Hepatic stellate cell (primary cell): ENCODE results near the gene CHRNA7.
"Not testable (repeated sequence)": the region's sequence is repeated elsewhere in the genome, so short reads cannot be mapped to it uniquely, and the experiment has no call there.

Experiments used
- DNase-seq: peaks from one replicate; pipeline ENCODE4 v3.0.0; 2011; ENCODE audit warnings: low spot score

Gene CHRNA7

DNA sequence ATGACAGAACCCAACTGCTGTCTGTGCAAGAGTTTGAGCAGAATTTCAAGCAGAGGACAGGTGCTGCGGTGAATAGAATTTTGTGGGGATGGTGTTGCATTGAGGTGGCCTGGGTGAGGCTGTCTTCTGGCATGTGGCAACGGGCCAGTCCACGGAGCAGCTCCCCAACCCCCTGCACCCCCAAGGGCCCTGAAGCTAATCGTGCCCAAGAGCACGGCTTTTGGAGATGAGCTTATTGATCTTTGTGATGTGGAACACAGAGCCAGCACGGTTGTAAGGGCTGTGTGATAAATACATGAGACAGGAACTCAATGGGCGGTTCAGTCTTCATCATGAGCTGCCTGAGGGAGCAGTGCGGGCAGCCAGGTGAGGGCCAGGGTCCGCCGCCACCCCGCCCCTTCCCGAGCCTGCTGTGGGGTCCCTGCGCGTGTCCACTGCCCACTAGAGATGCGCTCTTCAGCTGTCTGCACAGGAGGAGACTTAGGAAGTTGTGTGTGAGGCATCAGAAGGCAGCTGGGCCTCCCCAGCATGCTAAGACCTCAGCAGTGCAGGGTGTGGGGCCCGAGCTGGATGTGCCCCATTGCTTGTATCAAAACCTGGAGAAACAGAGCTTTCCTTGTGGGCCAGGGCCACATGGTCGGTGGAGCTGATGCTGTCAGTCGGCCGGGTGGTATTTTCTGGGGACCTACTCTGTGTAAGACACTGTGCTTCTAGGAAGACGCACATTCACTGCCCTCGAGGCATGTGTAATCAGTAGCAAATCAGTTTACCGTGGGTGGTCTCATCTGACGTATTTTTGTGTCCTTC lies 90.5 kb downstream of the CHRNA7 start:
- no peak for DNase-seq

DNA sequence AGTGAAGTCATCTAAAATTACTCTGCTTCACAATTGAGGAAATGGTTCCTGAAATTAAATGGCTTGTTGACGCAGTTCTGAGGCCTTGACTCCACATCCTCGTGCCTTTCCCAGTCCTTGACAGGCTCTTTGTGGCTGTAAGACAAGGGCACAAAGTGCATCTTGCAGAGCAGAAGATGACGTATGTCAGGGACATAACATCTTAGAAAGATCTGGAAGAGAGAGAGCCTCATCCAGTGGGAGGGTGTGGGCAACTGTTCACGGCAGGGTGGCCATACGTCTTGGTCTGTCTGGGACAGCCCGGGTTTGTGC lies 91.0 kb downstream of the CHRNA7 start:
- no peak for DNase-seq

DNA sequence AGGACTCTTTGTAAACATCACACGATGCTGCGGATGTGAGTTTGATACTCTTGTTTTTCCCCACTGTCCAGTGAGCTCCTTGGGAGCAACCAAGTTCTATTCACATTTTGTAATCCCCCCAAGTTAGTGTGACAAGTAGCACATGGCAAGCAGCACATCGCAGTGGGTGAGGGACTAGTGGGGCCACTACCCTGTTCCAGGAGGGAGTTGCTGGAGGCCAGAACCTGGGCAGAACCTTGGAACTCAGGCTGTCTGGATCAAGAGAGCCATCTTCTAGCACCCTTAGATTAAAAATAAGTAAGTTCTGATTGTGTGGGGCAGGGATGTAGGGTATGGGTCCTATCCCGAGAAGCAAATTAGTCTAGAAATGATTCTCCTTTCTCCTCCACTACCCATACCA lies 91.7 kb downstream of the CHRNA7 start:
- DNase-seq = no peak

DNA sequence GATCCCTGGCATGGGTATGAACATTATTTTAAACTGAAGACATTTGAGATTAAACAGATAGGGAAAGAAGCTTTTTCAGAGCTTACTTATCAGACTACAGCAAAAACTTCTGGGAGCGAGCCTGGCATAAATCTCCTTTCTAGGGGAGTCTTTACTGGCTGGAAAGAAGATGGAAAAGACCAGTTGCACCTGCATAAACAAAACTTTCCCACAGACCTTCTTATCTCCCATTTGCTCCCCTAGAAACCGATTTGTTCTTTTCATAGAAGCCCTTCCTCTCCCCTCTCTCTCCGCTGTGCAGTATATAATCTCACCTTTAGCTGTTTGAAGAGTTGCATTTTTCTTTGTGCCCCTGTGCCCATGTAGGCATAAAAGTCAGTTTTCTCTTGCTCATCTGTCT lies 93.2 kb downstream of the CHRNA7 start:
- no peak for DNase-seq

DNA sequence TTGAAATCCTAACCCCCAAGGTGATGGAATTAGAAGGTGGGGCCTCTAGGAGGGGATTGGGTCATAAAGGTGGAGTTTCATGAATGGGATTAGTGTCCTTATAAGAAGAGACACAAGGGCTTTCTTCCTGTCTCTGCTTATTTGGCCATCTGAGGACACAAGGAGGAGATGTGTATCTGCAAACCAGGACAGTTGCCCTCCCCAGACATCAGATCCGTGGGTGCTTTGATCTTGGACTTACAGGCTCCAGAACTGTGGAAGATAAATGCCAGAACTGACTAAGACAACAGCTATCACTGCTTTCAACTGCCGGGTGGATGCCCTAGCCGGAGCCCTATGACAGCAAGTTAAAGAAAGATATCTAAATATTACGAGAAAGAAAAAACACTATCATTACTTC lies 94.4 kb downstream of the CHRNA7 start:
- DNase-seq = no peak

DNA sequence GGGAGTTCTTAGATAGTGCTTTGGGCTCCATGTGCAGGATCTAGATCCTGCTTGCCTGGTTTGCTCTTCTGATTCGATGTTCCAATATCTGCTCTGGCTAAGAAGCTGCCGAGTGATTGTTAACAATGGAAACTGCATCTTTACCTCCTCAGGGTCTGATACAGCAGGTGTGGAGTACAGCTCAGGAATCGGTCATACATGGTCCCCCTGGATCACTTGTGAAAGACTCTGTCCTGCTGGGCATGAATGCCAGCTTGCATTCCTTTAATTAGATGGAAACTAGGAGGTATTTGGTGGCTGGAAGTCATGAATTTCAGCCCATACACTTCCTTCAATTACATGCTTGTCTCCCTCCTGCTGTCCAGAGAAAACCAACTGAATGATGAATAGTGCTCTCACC lies 95.3 kb downstream of the CHRNA7 start:
- DNase-seq = no peak

DNA sequence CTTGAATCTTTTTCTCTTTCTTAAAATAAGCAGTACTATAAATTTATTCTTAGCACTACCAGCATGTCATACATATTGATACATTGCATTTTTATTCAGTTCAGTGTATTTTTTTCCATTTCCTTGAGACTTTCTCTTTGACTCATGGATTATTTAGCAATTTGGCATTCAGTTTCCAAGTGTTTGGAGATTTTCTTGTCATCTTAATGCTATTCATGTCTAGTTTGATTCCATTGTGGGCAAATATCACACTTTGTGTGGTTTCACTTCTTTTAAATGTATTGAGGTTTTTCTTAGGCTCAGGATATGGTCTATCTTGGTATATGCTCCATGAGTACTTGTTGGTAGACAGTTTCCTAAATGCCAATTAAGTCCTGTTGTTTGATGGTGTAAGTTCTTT lies 99.5 kb downstream of the CHRNA7 start:
- DNase-seq = no peak

DNA sequence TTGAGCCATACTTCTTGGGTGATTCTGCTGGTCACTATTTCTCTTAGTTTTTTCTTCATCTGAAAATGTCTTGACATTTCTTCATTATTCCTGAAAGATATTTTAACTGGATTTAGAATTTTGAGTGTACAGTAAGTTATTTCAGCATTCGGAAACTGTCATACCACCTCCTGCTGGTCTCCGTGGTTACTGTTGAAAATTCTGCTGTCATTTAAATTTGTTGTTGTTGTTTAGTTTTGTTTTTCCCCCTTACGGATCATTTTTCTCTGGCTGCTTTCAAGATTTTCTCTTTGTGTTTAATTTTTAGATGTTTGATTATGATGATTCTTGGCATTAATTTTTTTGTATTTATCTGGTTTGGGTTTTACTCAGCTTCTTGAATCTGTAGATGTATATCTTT lies 100.5 kb downstream of the CHRNA7 start:
- DNase-seq = no peak

DNA sequence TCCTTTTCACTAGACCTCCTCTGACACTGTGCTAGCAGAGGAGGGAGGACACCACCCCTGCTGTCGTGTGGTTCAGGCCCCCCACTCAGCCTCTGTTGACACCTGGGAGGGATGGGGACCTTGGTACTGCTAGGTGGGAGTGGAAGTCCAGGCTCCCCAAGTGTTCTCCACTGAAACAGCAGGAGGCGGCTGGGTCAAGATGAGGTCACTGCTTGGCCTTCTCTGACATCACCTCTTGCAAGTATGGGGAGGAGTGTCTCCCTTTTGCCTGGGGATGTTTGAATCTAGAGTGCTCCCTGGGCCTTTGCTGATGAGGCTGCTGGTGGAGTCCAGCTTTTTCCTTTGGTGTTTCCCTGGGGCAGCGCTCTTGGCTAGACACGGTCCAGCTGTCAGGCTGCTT lies 101.5 kb downstream of the CHRNA7 start:
- DNase-seq = no peak

DNA sequence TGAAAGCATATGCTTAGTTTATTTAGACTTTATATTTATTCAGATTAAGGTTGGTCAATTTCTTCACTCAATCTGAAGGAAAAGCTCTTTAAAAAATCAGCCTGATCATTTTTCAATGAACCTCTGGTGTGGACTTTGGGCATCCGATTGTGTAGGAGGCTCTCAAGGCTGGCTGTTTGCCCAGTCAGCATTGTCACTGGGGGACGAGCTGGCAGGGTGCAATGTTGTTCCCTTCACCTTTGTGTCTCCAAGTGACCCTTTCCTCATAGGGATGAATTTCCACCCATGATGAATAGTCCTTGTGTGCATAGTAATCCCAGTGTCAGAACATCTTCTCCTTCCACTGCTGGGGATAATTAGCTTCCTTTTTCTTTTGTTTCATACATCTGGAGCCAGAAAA lies 102.5 kb downstream of the CHRNA7 start:
- DNase-seq = no peak

DNA sequence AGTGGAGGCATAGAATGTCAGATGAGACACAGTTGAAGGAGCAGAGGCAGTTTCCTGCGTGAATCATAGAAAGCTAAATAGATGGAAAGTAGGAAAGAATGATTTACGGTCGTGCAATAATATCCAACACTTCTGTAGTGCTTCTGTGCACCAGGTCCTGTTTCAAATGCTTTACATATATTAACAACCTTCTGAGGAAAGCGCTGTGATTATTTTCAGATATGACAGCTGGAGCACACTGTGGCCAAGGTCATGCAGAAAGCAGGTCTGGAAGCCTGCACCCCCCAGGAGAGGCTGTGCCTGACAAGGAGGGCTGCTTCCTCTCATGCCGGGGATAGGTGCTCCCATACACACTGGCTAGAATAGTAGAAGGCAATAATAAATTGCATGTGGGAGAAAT lies 104.5 kb downstream of the CHRNA7 start:
- DNase-seq = no peak

DNA sequence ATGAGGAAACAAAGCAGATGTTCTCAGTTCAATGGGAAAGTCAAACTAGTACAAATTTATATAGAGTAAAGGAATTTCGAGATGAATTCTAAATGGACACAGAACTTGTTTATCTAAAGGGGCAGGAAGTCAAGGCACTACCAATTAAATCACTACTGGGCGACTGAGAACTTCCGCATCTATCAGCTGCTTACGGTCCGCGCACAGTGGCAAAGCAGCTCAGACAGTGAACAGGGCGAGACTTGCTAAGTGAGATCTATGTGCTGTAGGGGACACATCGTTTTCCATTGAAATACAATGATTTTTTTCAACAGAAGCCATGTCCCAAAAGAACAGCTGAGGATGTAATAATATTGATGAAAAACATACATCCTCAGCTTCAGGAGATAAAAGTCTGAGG lies 105.0 kb downstream of the CHRNA7 start:
- DNase-seq = no peak

DNA sequence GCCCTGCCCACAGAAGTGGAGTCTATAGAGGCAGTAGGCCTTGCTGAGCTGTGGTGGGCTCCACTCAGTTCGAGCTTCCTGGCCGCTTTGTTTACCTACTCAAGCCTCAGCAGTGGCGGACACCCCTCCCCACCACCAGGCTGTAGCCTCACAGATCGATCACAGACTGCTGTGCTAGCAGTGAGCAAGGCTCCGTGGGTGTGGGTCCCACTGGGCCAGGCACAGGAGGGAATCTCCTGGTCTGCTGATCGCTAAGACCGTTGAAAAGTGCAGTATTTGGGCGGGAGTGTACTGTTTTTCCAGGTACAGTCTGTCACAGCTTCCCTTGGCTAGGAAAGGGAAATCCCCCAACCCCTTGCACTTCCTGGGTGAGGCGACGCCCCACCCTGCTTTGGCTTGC lies 115.2 kb downstream of the CHRNA7 start:
- not testable (repeated sequence) for DNase-seq

DNA sequence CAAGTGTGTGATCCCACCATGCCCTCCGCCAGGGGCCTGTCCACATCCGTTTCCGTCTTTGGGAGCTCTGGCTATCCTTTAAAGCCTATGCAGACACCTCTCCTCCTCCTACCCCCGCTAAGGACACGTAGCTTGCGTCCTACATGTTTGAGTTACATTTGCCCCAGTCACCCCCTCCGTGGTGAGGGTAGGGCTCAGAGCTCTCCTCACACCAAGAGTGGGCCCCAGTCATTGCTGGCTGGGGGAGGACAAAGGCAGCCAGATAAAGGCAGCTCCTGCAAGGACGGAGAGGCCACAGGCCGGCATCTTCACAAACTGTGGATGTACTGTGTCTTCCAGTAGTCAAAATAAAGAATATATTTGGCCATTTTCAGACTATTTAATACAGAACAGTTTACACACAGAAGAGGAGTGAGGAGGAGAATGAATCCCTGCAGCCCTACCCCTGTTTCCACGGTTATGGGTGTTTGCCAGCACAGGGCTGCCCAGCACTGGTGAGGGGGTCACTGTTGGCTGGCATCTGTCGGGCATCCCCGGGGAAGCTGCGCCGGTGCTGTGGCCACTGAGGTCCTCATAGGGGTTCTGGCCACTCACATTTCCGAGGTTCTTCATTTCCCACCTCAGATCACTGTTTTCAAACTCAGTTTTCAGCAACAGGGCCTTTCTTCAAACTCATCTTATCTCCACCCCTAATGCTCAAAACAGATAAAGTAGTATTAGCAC lies 118.7 kb downstream of the CHRNA7 start:
- DNase-seq = no peak

DNA sequence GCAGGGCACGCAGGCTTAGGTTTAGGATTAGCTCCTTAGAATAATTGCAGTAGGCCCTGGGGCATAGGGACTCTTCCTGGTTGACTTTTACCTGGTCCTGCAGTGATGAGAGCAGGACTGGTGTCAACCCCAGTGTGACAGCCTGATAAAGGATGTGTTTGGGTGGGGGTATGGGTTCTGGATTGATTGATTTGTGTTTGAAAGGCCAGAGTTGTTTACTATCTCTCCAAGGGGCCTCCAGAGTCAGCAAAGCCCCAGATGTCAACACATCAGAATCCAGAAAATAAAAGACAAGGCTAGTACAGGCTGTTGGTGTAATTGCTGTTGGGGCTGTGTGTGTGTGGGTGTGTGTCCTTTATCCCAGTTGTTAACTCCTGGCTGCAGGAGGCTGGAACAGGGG lies 122.3 kb downstream of the CHRNA7 start:
- no peak for DNase-seq

DNA sequence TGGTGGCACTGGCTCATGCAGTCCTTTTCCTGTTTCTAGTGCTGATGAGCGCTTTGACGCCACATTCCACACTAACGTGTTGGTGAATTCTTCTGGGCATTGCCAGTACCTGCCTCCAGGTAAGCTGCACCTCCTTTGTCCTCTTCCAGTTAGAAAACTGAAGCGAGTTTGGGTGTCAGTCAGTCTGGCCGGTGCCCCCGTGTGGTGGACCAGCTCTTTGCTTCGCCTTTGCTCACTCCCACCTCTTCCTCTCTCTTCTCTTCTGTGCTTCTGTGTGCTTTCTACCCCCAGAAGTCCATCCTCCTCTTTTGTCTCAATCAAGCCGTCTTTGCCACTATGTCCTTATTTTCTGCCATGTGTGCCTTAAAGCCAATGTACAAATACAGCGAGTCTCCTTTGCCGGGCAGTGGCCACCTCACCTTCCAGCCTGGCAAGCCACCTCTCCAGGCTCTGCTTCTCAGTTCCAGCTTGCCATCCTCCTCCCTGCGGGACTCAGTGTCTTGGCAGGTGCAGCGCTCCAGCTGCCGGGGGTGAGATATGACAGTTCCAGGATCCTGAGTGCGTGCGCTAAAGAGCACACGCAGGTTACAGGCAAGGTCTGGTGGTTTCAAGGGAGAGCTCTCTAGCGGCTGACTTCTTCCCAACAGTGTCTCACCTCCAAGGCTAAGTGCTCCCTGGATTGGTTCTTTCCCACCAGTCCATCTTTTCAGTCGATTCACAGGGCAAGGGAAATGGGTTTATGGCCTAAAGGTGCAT lies 123.7 kb downstream of the CHRNA7 start:
- DNase-seq = not testable (repeated sequence)

DNA sequence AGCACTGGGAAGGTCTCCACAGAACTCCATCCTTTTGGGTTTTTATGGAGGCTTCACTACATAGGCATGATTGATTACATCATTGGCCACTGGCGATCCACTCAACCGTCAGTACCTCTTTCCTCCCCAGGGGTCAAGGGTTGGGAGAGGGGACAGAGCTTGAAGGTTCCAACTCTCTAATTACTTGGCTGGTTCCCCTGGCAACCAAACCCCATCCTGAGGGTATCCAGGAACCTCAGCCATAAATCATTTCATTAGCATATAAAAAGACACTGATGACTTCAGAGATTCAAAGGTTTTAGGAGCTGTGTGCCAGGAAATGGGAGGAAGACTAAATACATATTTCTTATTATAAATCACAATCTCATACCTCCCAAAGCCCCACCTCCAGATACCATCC lies 131.8 kb downstream of the CHRNA7 start:
- DNase-seq = not testable (repeated sequence)

DNA sequence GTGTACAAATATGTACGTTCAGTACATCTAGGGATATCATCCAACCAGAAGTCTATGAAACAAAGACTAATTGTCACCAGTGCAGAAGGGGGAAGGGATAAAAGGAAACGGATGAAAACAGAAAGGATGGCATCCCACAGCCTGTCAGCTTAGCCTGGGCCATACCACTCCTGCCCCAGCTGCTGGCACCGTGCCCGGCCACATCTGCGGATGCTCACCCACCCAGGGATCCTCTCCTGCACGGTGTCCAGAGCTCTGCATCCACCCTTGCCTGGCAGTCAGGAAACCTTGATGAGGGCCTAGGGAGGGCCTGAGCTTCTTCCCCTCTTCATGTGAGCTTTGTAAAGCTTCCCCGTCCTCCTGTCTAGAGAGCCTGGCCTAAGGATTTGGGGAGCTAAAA lies 133.8 kb downstream of the CHRNA7 start:
- not testable (repeated sequence) for DNase-seq

DNA sequence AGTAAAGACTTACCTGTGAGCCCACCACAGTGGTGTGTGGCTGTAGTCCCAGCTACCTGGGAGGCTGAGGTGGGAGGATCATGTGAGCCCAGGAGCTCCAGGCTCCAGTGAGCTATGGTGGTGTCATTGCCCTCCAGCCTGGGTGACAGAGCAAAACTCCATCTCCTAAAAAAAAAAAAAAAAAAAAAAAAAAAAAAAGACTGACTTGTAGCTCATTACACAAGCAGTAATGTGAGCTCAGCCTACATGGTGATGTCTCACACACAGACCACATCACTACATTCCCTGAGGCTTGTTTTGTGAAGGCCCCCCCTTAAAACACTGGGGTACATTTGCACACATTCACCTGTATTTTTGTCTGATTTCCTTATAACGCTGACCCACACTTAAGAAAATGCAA lies 134.4 kb downstream of the CHRNA7 start:
- not testable (repeated sequence) for DNase-seq

DNA sequence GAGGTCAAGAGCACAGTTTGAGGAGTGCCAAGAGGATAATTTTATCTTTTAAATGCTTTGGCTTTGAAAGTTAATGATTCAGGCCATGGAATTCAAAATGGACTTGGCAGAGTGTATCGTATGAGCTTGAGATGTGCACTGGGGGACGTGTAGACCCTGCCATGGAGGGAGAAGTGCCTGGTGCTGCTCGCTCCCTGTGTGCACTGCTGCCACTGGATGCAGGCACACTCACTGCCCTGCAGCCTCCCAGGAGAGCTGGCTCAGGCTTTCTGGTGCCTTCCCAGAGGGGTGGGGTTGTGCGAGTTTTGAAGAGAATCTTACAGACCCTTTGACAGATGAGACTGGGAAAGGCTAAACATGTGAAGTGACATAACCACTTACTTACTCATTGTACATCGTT lies 135.5 kb downstream of the CHRNA7 start:
- not testable (repeated sequence) for DNase-seq

DNA sequence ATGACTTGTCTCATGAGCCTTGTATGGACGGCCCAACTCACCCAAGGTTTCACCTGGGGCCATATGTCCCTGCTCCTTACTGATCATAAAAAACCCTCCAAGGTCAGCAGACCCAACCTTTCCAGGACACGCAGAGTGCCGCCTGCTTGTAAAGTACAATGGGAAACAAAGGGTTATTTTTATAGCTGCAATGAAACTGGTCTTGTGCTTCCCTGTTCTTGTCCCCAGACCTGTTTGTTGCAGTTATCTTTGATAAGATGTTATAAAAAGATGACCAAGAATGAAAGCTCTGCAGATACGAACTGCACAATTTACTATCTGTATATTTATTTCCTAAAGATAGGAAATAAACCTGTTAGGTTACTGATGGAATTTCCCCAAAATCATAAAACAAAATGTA lies 136.0 kb downstream of the CHRNA7 start:
- DNase-seq = not testable (repeated sequence)

DNA sequence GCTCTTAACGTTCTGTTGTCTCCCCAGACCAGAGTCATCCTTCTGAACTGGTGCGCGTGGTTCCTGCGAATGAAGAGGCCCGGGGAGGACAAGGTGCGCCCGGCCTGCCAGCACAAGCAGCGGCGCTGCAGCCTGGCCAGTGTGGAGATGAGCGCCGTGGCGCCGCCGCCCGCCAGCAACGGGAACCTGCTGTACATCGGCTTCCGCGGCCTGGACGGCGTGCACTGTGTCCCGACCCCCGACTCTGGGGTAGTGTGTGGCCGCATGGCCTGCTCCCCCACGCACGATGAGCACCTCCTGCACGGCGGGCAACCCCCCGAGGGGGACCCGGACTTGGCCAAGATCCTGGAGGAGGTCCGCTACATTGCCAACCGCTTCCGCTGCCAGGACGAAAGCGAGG lies 137.6 kb downstream of the CHRNA7 start:
- not testable (repeated sequence) for DNase-seq

DNA sequence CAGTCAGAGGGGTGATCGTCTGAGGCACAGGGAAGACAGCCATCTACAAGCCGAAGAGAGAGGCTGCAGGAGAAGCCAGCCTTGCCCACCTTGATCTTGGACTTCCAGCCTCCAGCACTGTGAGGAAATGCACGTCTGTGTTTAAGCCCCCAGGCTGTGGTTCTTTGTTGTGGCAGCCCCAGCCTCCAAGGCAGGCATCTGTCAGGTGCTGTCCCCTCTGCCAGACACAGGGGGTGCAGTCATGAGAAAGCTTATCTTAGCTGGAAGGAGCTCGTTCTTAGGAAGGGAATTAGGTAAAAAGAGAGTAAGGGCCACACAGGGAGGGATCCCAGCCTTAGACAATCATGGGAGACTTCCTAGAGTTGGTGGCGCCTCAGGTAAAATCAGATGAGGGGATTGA lies 150.3 kb downstream of the CHRNA7 start:
- DNase-seq = not testable (repeated sequence)
